ENCODE measurements around the gene ST3GAL3.
"Not testable (repeated sequence)": the region's sequence is repeated elsewhere in the genome, so short reads cannot be mapped to it uniquely, and the experiment has no call there.

The ST3GAL3 gene

GRCh38 chr1:43711524-43712386 is 4.4 kb downstream of the ST3GAL3 start:
- Mint-ChIP-seq H3K4me3 (no peak overlapping the region), H3K27ac (no peak overlapping the region), H3K4me1 (ENCODE audit: low read depth) (peaks cover 21% of the 10 kb centered on the region), H3K9me3 (no peaks in the 10 kb centered on the region), H3K36me3 (ENCODE audit: low read depth) (peaks cover 42% of the 10 kb centered on the region), H3K27me3 (no peaks in the 10 kb centered on the region)
- DNase-seq, result no peak

GRCh38 chr1:43716559-43717281 is 9.4 kb downstream of the ST3GAL3 start:
- DNase-seq, result no peak
- Mint-ChIP-seq H3K4me1 (ENCODE audit: low read depth) (peaks cover 7% of the 10 kb centered on the region), H3K27me3 (no peaks in the 10 kb centered on the region), H3K4me3 (no peak overlapping the region), H3K9me3 (no peaks in the 10 kb centered on the region), H3K36me3 (ENCODE audit: low read depth) (peaks cover 10% of the 10 kb centered on the region), H3K27ac (no peak overlapping the region)

GRCh38 chr1:43719063-43719462 is 11.7 kb downstream of the ST3GAL3 start:
- Mint-ChIP-seq H3K4me1 (ENCODE audit: low read depth) (peaks cover 7% of the 10 kb centered on the region), H3K9me3 (no peaks in the 10 kb centered on the region), H3K27me3 (no peaks in the 10 kb centered on the region), H3K27ac (no peak overlapping the region), H3K4me3 (no peak overlapping the region), H3K36me3 (ENCODE audit: low read depth) (peaks cover 10% of the 10 kb centered on the region)
- DNase-seq, result no peak

GRCh38 chr1:43719670-43720419 is 12.5 kb downstream of the ST3GAL3 start:
- H3K4me3 Mint-ChIP-seq; H3K4me1 Mint-ChIP-seq (ENCODE audit: low read depth); H3K9me3 Mint-ChIP-seq; H3K27me3 Mint-ChIP-seq; H3K27ac Mint-ChIP-seq; DNase-seq: not testable (repeated sequence)
- peaks cover 10% of the 10 kb centered on the region for H3K36me3 Mint-ChIP-seq (ENCODE audit: low read depth)

- H3K4me3 Mint-ChIP-seq, result no peak overlapping the region
- no peaks in the 10 kb centered on the region for H3K27me3 Mint-ChIP-seq
- no peaks in the 10 kb centered on the region for H3K4me1 Mint-ChIP-seq (ENCODE audit: low read depth)
Measured at GRCh38 chr1:43722810-43723209, 15.5 kb downstream of the ST3GAL3 start.

GRCh38 chr1:43729816-43730463 is 22.6 kb downstream of the ST3GAL3 start:
- peaks cover 3% of the 10 kb centered on the region for H3K36me3 Mint-ChIP-seq (ENCODE audit: low read depth)
- DNase-seq, result no peak
- no peaks in the 10 kb centered on the region for H3K9me3 Mint-ChIP-seq
- peaks cover 3% of the 10 kb centered on the region for H3K4me1 Mint-ChIP-seq (ENCODE audit: low read depth)
- no peaks in the 10 kb centered on the region for H3K27me3 Mint-ChIP-seq
- H3K27ac Mint-ChIP-seq, result no peak overlapping the region
- H3K4me3 Mint-ChIP-seq, result no peak overlapping the region

More at GRCh38 chr1:43722810-43723209, 15.5 kb downstream of the ST3GAL3 start:
- peaks cover 6% of the 10 kb centered on the region for H3K36me3 Mint-ChIP-seq (ENCODE audit: low read depth)
- no peak for DNase-seq
- H3K9me3 Mint-ChIP-seq, result no peaks in the 10 kb centered on the region
- no peak overlapping the region for H3K27ac Mint-ChIP-seq

- H3K36me3 Mint-ChIP-seq (ENCODE audit: low read depth), result peaks cover 20% of the 10 kb centered on the region
- H3K4me3 Mint-ChIP-seq, result no peak overlapping the region
- peaks cover 3% of the 10 kb centered on the region for H3K4me1 Mint-ChIP-seq (ENCODE audit: low read depth)
- no peaks in the 10 kb centered on the region for H3K9me3 Mint-ChIP-seq
- DNase-seq, result no peak
- H3K27me3 Mint-ChIP-seq, result no peaks in the 10 kb centered on the region
- H3K27ac Mint-ChIP-seq, result no peak overlapping the region
Measured at GRCh38 chr1:43731867-43732531, 24.7 kb downstream of the ST3GAL3 start.

GRCh38 chr1:43736819-43737218 is 29.5 kb downstream of the ST3GAL3 start:
- no peak overlapping the region for H3K27ac Mint-ChIP-seq
- no peaks in the 10 kb centered on the region for H3K9me3 Mint-ChIP-seq
- no peak overlapping the region for H3K4me3 Mint-ChIP-seq
- no peak for DNase-seq
- peaks cover 3% of the 10 kb centered on the region for H3K4me1 Mint-ChIP-seq (ENCODE audit: low read depth)
- peaks cover 38% of the 10 kb centered on the region for H3K36me3 Mint-ChIP-seq (ENCODE audit: low read depth)
- no peaks in the 10 kb centered on the region for H3K27me3 Mint-ChIP-seq

GRCh38 chr1:43742026-43742425 is 34.7 kb downstream of the ST3GAL3 start:
- peaks cover 41% of the 10 kb centered on the region for H3K36me3 Mint-ChIP-seq (ENCODE audit: low read depth)
- no peaks in the 10 kb centered on the region for H3K4me1 Mint-ChIP-seq (ENCODE audit: low read depth)
- H3K27me3 Mint-ChIP-seq, result no peaks in the 10 kb centered on the region
- no peaks in the 10 kb centered on the region for H3K9me3 Mint-ChIP-seq
- no peak overlapping the region for H3K4me3 Mint-ChIP-seq
- no peak overlapping the region for H3K27ac Mint-ChIP-seq
- DNase-seq, result no peak

GRCh38 chr1:43743206-43743605 is 35.9 kb downstream of the ST3GAL3 start:
- no peaks in the 10 kb centered on the region for H3K4me1 Mint-ChIP-seq (ENCODE audit: low read depth)
- H3K27ac Mint-ChIP-seq, result no peak overlapping the region
- no peak for DNase-seq
- peaks cover 35% of the 10 kb centered on the region for H3K36me3 Mint-ChIP-seq (ENCODE audit: low read depth)
- no peak overlapping the region for H3K4me3 Mint-ChIP-seq
- no peaks in the 10 kb centered on the region for H3K27me3 Mint-ChIP-seq
- no peaks in the 10 kb centered on the region for H3K9me3 Mint-ChIP-seq

GRCh38 chr1:43747736-43748135 is 40.4 kb downstream of the ST3GAL3 start:
- H3K9me3 Mint-ChIP-seq, result no peaks in the 10 kb centered on the region
- H3K27me3 Mint-ChIP-seq, result no peaks in the 10 kb centered on the region
- no peak for DNase-seq
- no peak overlapping the region for H3K27ac Mint-ChIP-seq
- peaks cover 21% of the 10 kb centered on the region for H3K36me3 Mint-ChIP-seq (ENCODE audit: low read depth)
- no peaks in the 10 kb centered on the region for H3K4me1 Mint-ChIP-seq (ENCODE audit: low read depth)
- no peak overlapping the region for H3K4me3 Mint-ChIP-seq

- peaks cover 14% of the 10 kb centered on the region for H3K36me3 Mint-ChIP-seq (ENCODE audit: low read depth)
- H3K27me3 Mint-ChIP-seq, result no peaks in the 10 kb centered on the region
- no peak overlapping the region for H3K27ac Mint-ChIP-seq
- H3K9me3 Mint-ChIP-seq, result no peaks in the 10 kb centered on the region
- no peak overlapping the region for H3K4me3 Mint-ChIP-seq
- no peaks in the 10 kb centered on the region for H3K4me1 Mint-ChIP-seq (ENCODE audit: low read depth)
- no peak for DNase-seq
Measured at GRCh38 chr1:43750083-43750482, 42.7 kb downstream of the ST3GAL3 start.

GRCh38 chr1:43753422-43753821 is 46.1 kb downstream of the ST3GAL3 start:
- Mint-ChIP-seq H3K9me3 (no peaks in the 10 kb centered on the region), H3K27ac (no peak overlapping the region), H3K4me3 (no peak overlapping the region), H3K36me3 (ENCODE audit: low read depth) (peaks cover 11% of the 10 kb centered on the region), H3K27me3 (no peaks in the 10 kb centered on the region), H3K4me1 (ENCODE audit: low read depth) (no peaks in the 10 kb centered on the region)
- no peak for DNase-seq

- Mint-ChIP-seq H3K4me3 (no peak overlapping the region), H3K27me3 (no peaks in the 10 kb centered on the region), H3K9me3 (no peaks in the 10 kb centered on the region), H3K36me3 (ENCODE audit: low read depth) (peaks cover 6% of the 10 kb centered on the region), H3K27ac (no peak overlapping the region), H3K4me1 (ENCODE audit: low read depth) (no peaks in the 10 kb centered on the region)
- no peak for DNase-seq
Measured at GRCh38 chr1:43754892-43755291, 47.6 kb downstream of the ST3GAL3 start.
